H1 (cell line): ENCODE results near the gene L3MBTL4. TPM values are rescaled to one million over a fixed set of nuclear protein-coding genes. Genes with fewer than 3 reads are reported as not detected.

Experiments used
- CTCF ChIA-PET: fragments of 300-600 bp; sonication (Branson Sonifier 250); formaldehyde crosslinking; loops from one replicate; lab custom pipeline; 2021; ENCODE audit not compliant: partially characterized antibody; lab: Charles Lee
- POLR2A ChIA-PET: fragments of 300-600 bp; sonication (Branson Sonifier 250); formaldehyde crosslinking; loops from one replicate; lab custom pipeline; 2021; ENCODE audit warnings: inconsistent platforms; ENCODE audit not compliant: partially characterized antibody; lab: Charles Lee
- DNase-seq, 2 experiments: peaks; one replicate each; pipeline versions ENCODE4 v3.0.0 to v3.0.0-alpha.2; 2010 to 2022; ENCODE audit warnings: low spot score in 2 of 2, low read depth in 1 of 2, mixed read lengths in 1 of 2
- FAIRE-seq: peaks from 2 replicates; lab custom pipeline; 2011; peaks lifted over from hg19 to GRCh38; lab: Jason Lieb, UNC
- H2AFZ ChIP-seq: 2 replicates; pipeline ENCODE4 v1.8.1; 2012; ENCODE audit warnings: low read length, inconsistent platforms
- H2AK5ac ChIP-seq: 2 replicates; pipeline ENCODE4 v1.6.1; 2013; ENCODE audit warnings: low read depth, low read length
- H2BK120ac ChIP-seq: replicated peaks from 2 replicates; pipeline ENCODE3; 2013; ENCODE audit warnings: low read depth, low read length, inconsistent platforms
- H2BK12ac ChIP-seq: 2 replicates; pipeline ENCODE4 v1.6.1; 2013; ENCODE audit warnings: low read depth, low read length
- H2BK15ac ChIP-seq: 2 replicates; pipeline ENCODE4 v1.6.1; 2013; ENCODE audit warnings: low read length
- H2BK20ac ChIP-seq: 2 replicates; pipeline ENCODE4 v1.6.1; 2013; ENCODE audit warnings: low read length
- H2BK5ac ChIP-seq: 2 replicates; pipeline ENCODE4 v1.6.1; 2013; ENCODE audit warnings: low read depth, low read length
- H3K14ac ChIP-seq: 2 replicates; pipeline ENCODE4 v1.6.1; 2013; ENCODE audit warnings: inconsistent platforms; ENCODE audit not compliant: insufficient read length
- H3K18ac ChIP-seq: 2 replicates; pipeline ENCODE4 v1.6.1; 2013; ENCODE audit warnings: low read length; ENCODE audit errors: extremely low read depth
- H3K23ac ChIP-seq: 2 replicates; pipeline ENCODE4 v1.6.1; 2013; ENCODE audit warnings: inconsistent platforms; ENCODE audit not compliant: insufficient read length
- H3K23me2 ChIP-seq: 2 replicates; pipeline ENCODE4 v1.6.1; 2013; ENCODE audit warnings: low read depth, low read length
- H3K27ac ChIP-seq: 2 replicates; pipeline ENCODE4 v1.6.1; 2011; ENCODE audit warnings: low read depth, low read length, inconsistent platforms
- H3K27me3 ChIP-seq, 4 experiments: replicated peaks in 1 of 4; 1 replicate in 1 of 4; 2 replicates in 3 of 4; pipeline versions ENCODE4 v1.6.1 to v1.8.1; 2011 to 2013; ENCODE audit warnings: low read length in 3 of 4, mild to moderate bottlenecking in 3 of 4, inconsistent platforms in 2 of 4, mixed read lengths in 2 of 4, moderate library complexity in 1 of 4; ENCODE audit not compliant: control insufficient read depth in 3 of 4, insufficient read depth in 3 of 4; ENCODE audit errors: extremely low read depth in 1 of 4
- H3K36me3 ChIP-seq, 4 experiments: 2 replicates each; pipeline versions ENCODE4 v1.6.1 to v1.8.1; 2011 to 2013; ENCODE audit warnings: mild to moderate bottlenecking in 4 of 4, low read length in 3 of 4, moderate library complexity in 2 of 4, control low read depth in 1 of 4, inconsistent platforms in 1 of 4; ENCODE audit not compliant: insufficient read depth in 4 of 4, control insufficient read depth in 2 of 4
- H3K4ac ChIP-seq: replicated peaks from 2 replicates; pipeline ENCODE3; 2013; ENCODE audit warnings: low read length, low read depth, mixed read lengths, inconsistent platforms; ENCODE audit not compliant: insufficient read length
- H3K4me1 ChIP-seq, 4 experiments: replicated peaks in 1 of 4; 1 replicate in 1 of 4; 2 replicates in 3 of 4; pipeline versions ENCODE4 v1.6.1 to v1.8.1; 2011 to 2013; ENCODE audit warnings: low read length in 3 of 4, inconsistent platforms in 2 of 4, mixed read lengths in 1 of 4; ENCODE audit not compliant: insufficient read depth in 4 of 4, control insufficient read depth in 3 of 4
- H3K4me2 ChIP-seq, 2 experiments: 2 replicates each; pipeline versions ENCODE4 v1.6.1 to v1.8.1; 2011 to 2013; ENCODE audit warnings: low read depth in 2 of 2, low read length in 2 of 2, control low read depth in 1 of 2, inconsistent platforms in 1 of 2, mild to moderate bottlenecking in 1 of 2; ENCODE audit not compliant: insufficient read depth in 1 of 2
- H3K4me3 ChIP-seq, 4 experiments: fragments of 200-600, 300-600 bp in 1 of 4; sonication (generic), shearing (Covaris generic), sonication (Bioruptor Twin) in 1 of 4; 2 replicates each; pipeline versions ENCODE4 v1.5.1 to v1.8.1; 2011 to 2016; ENCODE audit warnings: low read length in 4 of 4, low read depth in 3 of 4, control low read depth in 2 of 4, inconsistent platforms in 2 of 4, mild to moderate bottlenecking in 2 of 4, mixed read lengths in 1 of 4, moderate library complexity in 1 of 4; ENCODE audit not compliant: insufficient read depth in 2 of 4; ENCODE audit errors: extremely low read depth in 1 of 4
- H3K56ac ChIP-seq: replicated peaks from 2 replicates; pipeline ENCODE3; 2013; ENCODE audit warnings: low read depth, mild to moderate bottlenecking, mixed read lengths, low read length, inconsistent platforms; ENCODE audit not compliant: insufficient read length
- H3K79me1 ChIP-seq: 2 replicates; pipeline ENCODE4 v1.6.1; 2013; ENCODE audit warnings: low read depth, low read length, control low read depth
- H3K79me2 ChIP-seq, 2 experiments: 2 replicates each; pipeline versions ENCODE4 v1.6.1 to v1.8.1; 2012 to 2013; ENCODE audit warnings: low read length in 2 of 2, mild to moderate bottlenecking in 2 of 2, inconsistent platforms in 1 of 2; ENCODE audit not compliant: insufficient read depth in 2 of 2, control insufficient read depth in 1 of 2
- H3K9ac ChIP-seq, 4 experiments: replicated peaks in 1 of 4; 1 replicate in 1 of 4; 2 replicates in 3 of 4; pipeline versions ENCODE4 v1.6.1 to v1.8.1; 2011 to 2013; ENCODE audit warnings: low read depth in 3 of 4, low read length in 3 of 4, control low read depth in 2 of 4, mild to moderate bottlenecking in 2 of 4, moderate library complexity in 2 of 4, inconsistent platforms in 1 of 4; ENCODE audit errors: extremely low read depth in 1 of 4
- H3K9me3 ChIP-seq, 2 experiments: 2 replicates each; pipeline versions ENCODE4 v1.6.1 to v1.8.1; 2012 to 2013; ENCODE audit warnings: mild to moderate bottlenecking in 2 of 2, moderate library complexity in 2 of 2, control low read depth in 1 of 2, inconsistent platforms in 1 of 2, low read depth in 1 of 2, low read length in 1 of 2, mixed read lengths in 1 of 2; ENCODE audit not compliant: insufficient read depth in 2 of 2
- H4K20me1 ChIP-seq, 2 experiments: replicated peaks in 1 of 2; 2 replicates each; pipeline versions ENCODE3 to v1.8.1; 2011 to 2013; ENCODE audit warnings: inconsistent platforms in 2 of 2, low read length in 2 of 2, mild to moderate bottlenecking in 1 of 2; ENCODE audit not compliant: insufficient read depth in 2 of 2, control insufficient read depth in 1 of 2
- H4K5ac ChIP-seq: 2 replicates; pipeline ENCODE4 v1.6.1; 2013; ENCODE audit warnings: low read length, low read depth, mixed read lengths, inconsistent platforms; ENCODE audit not compliant: insufficient read length
- H4K8ac ChIP-seq: 2 replicates; pipeline ENCODE4 v1.8.0; 2013; ENCODE audit warnings: mild to moderate bottlenecking, moderate library complexity, low read length, inconsistent platforms; ENCODE audit not compliant: insufficient read depth; ENCODE audit errors: extremely low read depth
- H4K91ac ChIP-seq: replicated peaks from 2 replicates; pipeline ENCODE3; 2013; ENCODE audit warnings: low read length, mixed read lengths, inconsistent platforms; ENCODE audit not compliant: insufficient read length
- CEBPB ChIP-seq: IDR thresholded peaks from 2 replicates; pipeline ENCODE4 v1.6.1; 2012; ENCODE audit warnings: low read depth, low read length
- EP300 ChIP-seq, 2 experiments: IDR thresholded peaks; 1 replicate in 1 of 2; 2 replicates in 1 of 2; pipeline ENCODE4 v1.6.1; 2011 to 2012; ENCODE audit warnings: low read depth in 2 of 2, low read length in 2 of 2, mild to moderate bottlenecking in 2 of 2, borderline replicate concordance in 1 of 2, inconsistent platforms in 1 of 2, moderate library complexity in 1 of 2
- GABPA ChIP-seq: IDR thresholded peaks from 2 replicates; pipeline ENCODE4 v1.6.1; 2011; ENCODE audit warnings: mild to moderate bottlenecking, low read length, moderate library complexity, borderline replicate concordance; ENCODE audit not compliant: insufficient read depth
- POLR2AphosphoS5 ChIP-seq: IDR thresholded peaks from 2 replicates; pipeline ENCODE4 v1.6.1; 2011; ENCODE audit warnings: low read depth, low read length
- RNF2 ChIP-seq: fragments of 200-900, 300-1000 bp; sonication (generic); IDR thresholded peaks from 2 replicates; pipeline ENCODE4 v1.7.1; 2016; ENCODE audit warnings: borderline replicate concordance, low read depth, mild to moderate bottlenecking, antibody characterized with exemption, low read length; ENCODE audit not compliant: poor library complexity, severe bottlenecking; ENCODE audit errors: missing control alignments
- SIX5 ChIP-seq: IDR thresholded peaks from 2 replicates; pipeline ENCODE4 v1.6.1; 2011; ENCODE audit warnings: mild to moderate bottlenecking, low read depth, low read length
- WGBS, 2 experiments: shearing (Covaris generic) in 1 of 2; methylation state at CpG; one replicate each; pipeline versions ENCODE4 v1.1.6 to v1.1.7; 2013 to 2015; ENCODE audit warnings: low lambda C conversion rate in 2 of 2, mixed read lengths in 2 of 2, inconsistent platforms in 1 of 2, low coverage in 1 of 2, missing lambda C conversion rate in 1 of 2; ENCODE audit not compliant: insufficient replicate concordance in 2 of 2, insufficient coverage in 1 of 2, insufficient read length in 1 of 2; ENCODE audit errors: extremely low coverage in 1 of 2, missing lambda C conversion rate in 1 of 2; 5-methylcytosine and 5-hydroxymethylcytosine counted together
- polyA plus RNA-seq, 7 experiments: library from polyadenylated mRNA; depleted of rRNA in 3 of 7; stranded (reverse) in 5 of 7; unstranded in 2 of 7; fragments of >200 nt in 5 of 7; fragments of 200-250 nt in 2 of 7; gene quantifications; 1 replicate in 5 of 7; 2 replicates in 1 of 7; 4 replicates in 1 of 7; pipeline versions ENCODE4 v1.2.1 to v1.2.3, GENCODE V29; 2011 to 2013; ENCODE audit warnings: missing spikeins in 2 of 7, mixed read lengths in 2 of 7
- total RNA-seq: library from RNA; stranded (reverse); fragmentation: NEBNext Ultra II Directional; extraction: Animal tissue kit (Norgen Biotek cat#: 25700); gene quantifications from 2 replicates; pipeline ENCODE4 v1.2.1, GENCODE V29; 2021
- TF ChIP-seq, protein P1 (sequence below): IDR thresholded peaks from 2 replicates; pipeline ENCODE4 v1.6.1; 2012; ENCODE audit warnings: inconsistent platforms

The L3MBTL4 gene
- total and polyA plus RNA-seq, 2 of the 8 experiments (the other 6 are each of a cell fraction or from before 2014, with no cell fraction given): 1.0 to 2.1 TPM

DNA sequence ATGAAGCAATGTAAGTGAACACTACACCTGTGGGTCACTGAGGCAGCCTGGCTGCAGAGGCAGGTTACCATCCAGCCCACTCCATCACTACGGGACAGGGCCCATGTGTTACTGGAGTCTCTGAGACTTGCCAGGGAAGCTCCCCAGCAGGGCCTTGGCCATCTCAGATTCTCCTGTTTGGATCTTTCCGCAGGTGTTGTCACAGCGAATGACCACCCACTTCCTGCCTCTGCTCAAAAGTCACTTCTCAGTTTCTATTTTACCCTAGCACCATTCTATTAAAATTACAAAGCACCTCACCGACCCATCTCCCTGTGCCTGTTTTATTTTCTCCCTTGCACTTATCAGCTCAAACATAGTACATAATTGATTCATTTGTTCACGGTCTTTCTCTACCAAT lies 34.5 kb upstream of the L3MBTL4 start:
- Histone ChIP-seq H3K23me2 (no peaks in the 10 kb centered on the region), H2BK15ac (no peak overlapping the region), H3K4me1 (peaks cover 0 to 4% (median 0%) of the 10 kb centered on the region in 4 experiments; a peak in 4 of 7 replicates), H3K79me2 (no peaks in the 10 kb centered on the region), H3K56ac (no peak overlapping the region), H3K79me1 (no peaks in the 10 kb centered on the region), H3K18ac (no peak overlapping the region), H3K14ac (no peak overlapping the region), H3K27me3 (no peaks in the 10 kb centered on the region), H2BK12ac (no peak overlapping the region), H3K9ac (no peak overlapping the region), H4K20me1 (no peaks in the 10 kb centered on the region), H3K4me3 (no peak overlapping the region), H2BK120ac (no peak overlapping the region), H2BK5ac (no peak overlapping the region), H3K23ac (no peak overlapping the region), H4K8ac (no peak overlapping the region), H3K36me3 (no peaks in the 10 kb centered on the region), H2AFZ (peak overlapping the region; percentile 56; the same call in 1 of the 2 replicates), H2BK20ac (0 out of 2 replicates have a peak overlapping the region, but pooled peaks have one; percentile 48), H3K9me3 (no peaks in the 10 kb centered on the region), H3K27ac (no peak overlapping the region), H4K5ac (no peak overlapping the region), H3K4ac (no peak overlapping the region), H2AK5ac (no peak overlapping the region), H4K91ac (no peak overlapping the region), H3K4me2 (no peak overlapping the region)
- no peak for DNase-seq
- ChIA-PET POLR2A (no interaction called here), CTCF (no interaction called here)
- WGBS, 2 experiments: 93% methylated on average over 5 of the region's 5 CpGs; no CpG with 5 or more reads in 1 of the 2 experiments
- FAIRE-seq: no peak
- TF ChIP-seq, protein P1, sequence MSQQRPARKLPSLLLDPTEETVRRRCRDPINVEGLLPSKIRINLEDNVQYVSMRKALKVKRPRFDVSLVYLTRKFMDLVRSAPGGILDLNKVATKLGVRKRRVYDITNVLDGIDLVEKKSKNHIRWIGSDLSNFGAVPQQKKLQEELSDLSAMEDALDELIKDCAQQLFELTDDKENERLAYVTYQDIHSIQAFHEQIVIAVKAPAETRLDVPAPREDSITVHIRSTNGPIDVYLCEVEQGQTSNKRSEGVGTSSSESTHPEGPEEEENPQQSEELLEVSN: no peak
- TF ChIP-seq RNF2: no peak
- no peak for TF ChIP-seq POLR2AphosphoS5
- TF ChIP-seq EP300 (IDR thresholded peaks at IDR 0.05; ENCODE audit: borderline replicate concordance in 1 of 2, low read depth in 2 of 2, low read length in 2 of 2): no peak
- no peak for TF ChIP-seq SIX5
- no peak for TF ChIP-seq CEBPB
- no peak for TF ChIP-seq GABPA
